GM12891 (cell line): Measurements from ENCODE around the gene TCF7L2.

ENCODE experiments used
- POLR2A ChIP-seq: IDR thresholded peaks from 2 replicates; pipeline ENCODE4 v1.6.1; 2011; ENCODE audit warnings: low read depth, low read length, control low read depth
- POLR2AphosphoS5 ChIP-seq: IDR thresholded peaks from 2 replicates; pipeline ENCODE4 v1.6.1; 2011; ENCODE audit warnings: low read depth, low read length, control low read depth
- POU2F2 ChIP-seq: IDR thresholded peaks from 2 replicates; pipeline ENCODE4 v1.6.1; 2011; ENCODE audit warnings: low read depth, mild to moderate bottlenecking, control low read depth, low read length, moderate library complexity
- SPI1 ChIP-seq: IDR thresholded peaks from 2 replicates; pipeline ENCODE4 v1.6.1; 2011; ENCODE audit warnings: low read depth, low read length, control low read depth
- TAF1 ChIP-seq: IDR thresholded peaks from 2 replicates; pipeline ENCODE4 v1.6.1; 2011; ENCODE audit warnings: low read depth, low read length, control low read depth

- TF ChIP-seq POLR2A (no peak), POLR2AphosphoS5 (no peak), TAF1 (no peak), POU2F2 (no peak), SPI1 (no peak)
Observed at GRCh38 chr10:113216102-113216501, 266.1 kb downstream of the TCF7L2 start.
